Fibroblast of pulmonary artery (primary cell): ENCODE results near the gene RSPH1.
A peak's percentile ranks its signal among the peaks of the same experiment; 100 is the strongest.

Experiments
- DNase-seq: peaks from one replicate; pipeline ENCODE4 v3.0.0-alpha.2; 2010; ENCODE audit warnings: low read depth
- H3K4me3 ChIP-seq: replicated peaks from 2 replicates; pipeline ENCODE4 v1.5.1; 2011; ENCODE audit warnings: low read depth, mild to moderate bottlenecking, control low read depth, low read length, moderate library complexity
- TF ChIP-seq, protein P1 (sequence below): IDR thresholded peaks from 2 replicates; pipeline ENCODE4 v1.5.1; 2011; ENCODE audit warnings: mild to moderate bottlenecking, control low read depth, low read length, inconsistent platforms; ENCODE audit errors: missing control alignments

RSPH1 gene

DNA sequence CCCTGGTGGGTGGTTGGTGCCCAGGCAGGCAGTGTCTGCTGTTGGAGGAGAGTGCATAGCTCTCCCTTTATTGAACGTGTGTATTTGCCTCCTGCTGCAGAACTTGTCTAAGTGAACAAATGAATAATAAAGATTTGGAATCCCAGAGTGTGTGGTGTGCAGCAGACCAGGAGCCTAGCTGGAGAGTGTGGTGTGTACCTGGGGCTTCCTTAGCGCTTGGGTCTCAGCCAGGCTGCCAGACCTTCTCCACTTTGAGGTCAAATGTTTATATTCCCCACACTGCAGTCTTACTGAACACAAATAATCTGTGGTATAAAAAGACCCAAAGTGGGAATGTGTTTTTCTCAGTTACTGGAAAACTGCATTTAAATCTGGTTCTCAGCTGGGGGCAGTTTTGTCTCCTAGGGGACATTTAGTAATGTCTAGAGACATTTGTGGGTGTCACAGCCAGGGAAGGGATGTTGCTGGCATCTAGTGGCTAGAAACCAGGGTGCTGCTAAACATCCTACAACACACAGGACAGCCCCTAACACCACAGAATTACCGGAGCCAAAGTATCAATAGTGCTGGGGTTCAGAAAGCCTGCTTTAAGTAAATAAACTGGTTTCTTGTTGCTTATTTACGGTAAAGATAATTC is 41.2 kb upstream of the RSPH1 start:
- TF ChIP-seq, protein P1, sequence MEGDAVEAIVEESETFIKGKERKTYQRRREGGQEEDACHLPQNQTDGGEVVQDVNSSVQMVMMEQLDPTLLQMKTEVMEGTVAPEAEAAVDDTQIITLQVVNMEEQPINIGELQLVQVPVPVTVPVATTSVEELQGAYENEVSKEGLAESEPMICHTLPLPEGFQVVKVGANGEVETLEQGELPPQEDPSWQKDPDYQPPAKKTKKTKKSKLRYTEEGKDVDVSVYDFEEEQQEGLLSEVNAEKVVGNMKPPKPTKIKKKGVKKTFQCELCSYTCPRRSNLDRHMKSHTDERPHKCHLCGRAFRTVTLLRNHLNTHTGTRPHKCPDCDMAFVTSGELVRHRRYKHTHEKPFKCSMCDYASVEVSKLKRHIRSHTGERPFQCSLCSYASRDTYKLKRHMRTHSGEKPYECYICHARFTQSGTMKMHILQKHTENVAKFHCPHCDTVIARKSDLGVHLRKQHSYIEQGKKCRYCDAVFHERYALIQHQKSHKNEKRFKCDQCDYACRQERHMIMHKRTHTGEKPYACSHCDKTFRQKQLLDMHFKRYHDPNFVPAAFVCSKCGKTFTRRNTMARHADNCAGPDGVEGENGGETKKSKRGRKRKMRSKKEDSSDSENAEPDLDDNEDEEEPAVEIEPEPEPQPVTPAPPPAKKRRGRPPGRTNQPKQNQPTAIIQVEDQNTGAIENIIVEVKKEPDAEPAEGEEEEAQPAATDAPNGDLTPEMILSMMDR, result peak; percentile 26
- peak; percentile 16 for DNase-seq
- no peak overlapping the region for H3K4me3 ChIP-seq

DNA sequence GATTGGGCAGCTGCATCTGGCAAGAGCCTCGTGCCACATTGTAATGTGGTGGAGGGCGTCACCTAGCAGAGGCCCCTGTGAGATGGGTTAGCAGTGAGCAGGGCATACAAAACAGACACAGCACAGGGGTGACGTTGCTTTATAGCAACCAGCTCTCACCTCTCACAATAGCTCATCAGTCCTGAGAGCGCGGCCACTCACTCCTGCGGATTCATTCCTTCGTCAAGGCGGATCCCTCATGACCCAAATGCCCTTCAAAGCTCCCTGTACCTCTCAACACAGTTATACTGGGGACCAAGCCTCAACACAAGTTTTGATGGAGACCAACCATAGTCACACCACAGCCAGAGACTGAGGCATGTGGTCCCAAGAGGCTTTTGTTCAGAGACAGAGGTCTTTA is 40.6 kb upstream of the RSPH1 start:
- TF ChIP-seq, protein P1, result no peak

DNA sequence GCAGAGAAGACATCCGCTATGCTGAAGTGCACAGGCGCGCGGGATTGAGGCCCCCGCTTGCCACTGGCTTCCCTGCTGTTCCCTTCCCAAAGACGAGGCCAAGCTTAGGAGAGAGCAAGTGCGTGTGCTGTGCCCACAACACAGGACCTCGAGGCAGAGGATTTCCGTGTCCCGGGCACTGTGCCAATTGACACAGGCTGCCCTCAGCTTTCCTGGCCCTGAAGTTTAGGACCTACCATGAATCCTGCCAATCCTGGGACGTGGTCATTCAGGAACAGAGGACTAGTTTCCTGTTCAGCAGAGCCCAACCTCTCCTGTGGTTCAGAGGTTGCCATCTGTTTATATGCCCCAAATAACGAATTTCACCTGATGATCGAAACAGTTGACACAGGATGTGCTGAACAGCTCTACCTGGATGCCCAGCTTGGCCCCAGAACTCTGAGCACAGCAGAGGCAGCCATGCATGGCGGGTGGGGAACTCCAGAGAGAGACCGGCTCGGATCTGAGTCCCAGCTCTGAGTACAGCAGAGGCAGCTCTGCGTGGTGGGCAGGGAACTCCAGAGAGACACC is 39.7 kb upstream of the RSPH1 start:
- TF ChIP-seq, protein P1, result no peak

More for the DNA sequence above, 40.6 kb upstream of the RSPH1 start:
- DNase-seq, result no peak
- H3K4me3 ChIP-seq, result no peak overlapping the region

DNA sequence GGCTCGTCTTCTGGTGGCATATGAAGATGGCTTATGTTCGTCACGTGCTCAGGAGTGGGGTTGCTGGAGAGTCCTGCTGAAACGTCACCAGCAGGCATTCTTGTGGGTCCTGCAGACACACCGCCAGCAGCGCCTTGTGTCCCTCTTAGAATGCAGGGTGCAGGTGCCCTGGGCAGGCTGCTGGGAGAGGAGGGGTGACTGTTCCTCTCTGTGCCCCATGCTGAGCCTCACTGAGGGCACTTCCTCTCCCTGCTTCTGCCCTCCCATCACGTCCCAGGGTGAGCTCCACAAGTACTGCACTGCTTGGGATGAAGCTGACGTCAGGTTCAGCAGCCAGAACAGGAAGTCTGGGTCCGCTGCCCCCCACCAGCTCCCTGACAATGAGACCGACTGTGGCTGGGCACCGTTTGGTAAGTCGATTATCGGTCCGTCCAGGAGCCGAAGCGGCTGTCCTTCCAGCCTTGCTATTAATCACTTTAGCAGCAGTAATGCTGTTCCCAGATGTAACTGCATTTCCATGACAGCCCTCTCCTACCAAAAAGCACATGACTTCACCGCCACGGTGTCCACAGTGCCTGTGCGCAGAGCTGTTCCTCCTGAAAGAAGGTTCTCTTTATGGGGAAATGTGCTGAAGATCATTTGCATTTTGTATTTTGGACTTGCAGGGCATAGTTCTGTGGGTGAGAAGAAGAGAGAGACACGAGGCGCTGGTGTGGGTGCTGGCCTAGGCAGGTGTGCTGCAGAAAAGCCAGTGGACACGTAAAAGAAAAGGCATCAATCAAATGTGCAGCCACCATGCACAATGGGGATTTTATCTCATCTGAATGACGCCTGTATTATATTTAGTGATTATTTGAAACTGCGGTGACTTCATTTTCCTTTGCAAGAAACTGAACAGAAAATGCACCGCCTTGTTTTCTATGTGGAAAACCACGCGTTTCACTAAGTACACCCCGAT is 38.7 kb upstream of the RSPH1 start:
- no peak overlapping the region for H3K4me3 ChIP-seq
- no peak for DNase-seq

More for the DNA sequence above, 39.7 kb upstream of the RSPH1 start:
- no peak overlapping the region for H3K4me3 ChIP-seq
- DNase-seq, result no peak

DNA sequence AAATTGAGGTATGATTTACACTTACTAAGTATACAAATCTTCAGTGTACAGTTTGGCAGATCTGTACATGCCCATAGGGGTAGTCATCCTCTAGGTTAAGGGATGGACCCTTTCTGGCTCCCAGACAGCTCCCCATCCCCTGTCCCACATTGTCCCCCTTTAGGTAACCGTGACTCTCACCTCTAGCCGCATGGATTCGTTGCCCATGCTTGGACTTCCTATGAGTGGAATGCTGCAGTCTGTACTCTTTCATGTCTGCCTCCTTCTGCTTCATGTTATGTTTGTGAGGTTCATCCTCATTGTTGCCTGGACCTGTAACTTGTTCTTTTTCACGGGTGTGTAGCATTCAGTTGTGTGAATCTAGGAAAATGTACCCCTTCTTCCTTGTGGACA is 37.9 kb upstream of the RSPH1 start:
- no peak for DNase-seq
- H3K4me3 ChIP-seq, result no peak overlapping the region
- TF ChIP-seq, protein P1, result no peak

More for the DNA sequence above, 38.7 kb upstream of the RSPH1 start:
- TF ChIP-seq, protein P1, result no peak

DNA sequence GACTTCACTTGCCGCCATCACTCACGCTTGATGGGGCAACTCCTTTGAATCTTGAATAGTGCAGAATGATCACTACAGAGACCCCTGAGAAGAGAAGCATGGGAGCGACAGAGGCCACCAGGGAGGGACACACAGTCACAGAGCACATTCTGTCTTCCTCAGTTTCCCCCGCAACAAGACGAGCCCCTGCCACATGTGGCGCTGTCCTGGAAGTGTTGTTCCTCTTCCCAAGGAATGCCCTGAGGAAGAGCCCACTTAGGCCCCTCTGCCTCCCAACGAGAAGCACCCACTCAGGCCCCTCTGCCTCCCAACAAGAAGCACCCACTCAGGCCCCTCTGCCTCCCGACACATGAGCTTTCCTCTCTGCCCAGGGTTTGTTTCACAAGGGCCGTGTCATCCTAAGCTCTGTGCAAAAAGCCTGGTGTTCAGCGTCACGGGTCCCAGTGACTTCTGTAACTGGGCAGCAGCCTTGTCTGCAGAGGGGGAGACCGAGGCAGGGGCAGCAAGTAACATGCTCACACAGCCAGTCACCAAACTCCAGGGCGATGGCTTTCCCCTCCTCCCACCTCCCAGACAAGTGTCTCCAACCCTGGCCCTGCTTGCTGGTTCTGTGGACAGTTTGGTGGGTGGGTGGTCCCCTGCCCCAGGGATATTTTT is 37.4 kb upstream of the RSPH1 start:
- no peak overlapping the region for H3K4me3 ChIP-seq
- TF ChIP-seq, protein P1, result no peak
- DNase-seq, result no peak
